H1 (cell line): ENCODE measurements around the gene SLC66A2. TPM values are rescaled to one million over a fixed set of nuclear protein-coding genes. Genes with fewer than 3 reads are reported as not detected.

Source experiments
- BCL11A ChIP-seq, 2 experiments: IDR thresholded peaks; one replicate each; pipeline ENCODE4 v1.6.1; 2011; ENCODE audit warnings: low read depth in 2 of 2, low read length in 2 of 2, mild to moderate bottlenecking in 2 of 2
- GABPA ChIP-seq: IDR thresholded peaks from 2 replicates; pipeline ENCODE4 v1.6.1; 2011; ENCODE audit warnings: mild to moderate bottlenecking, low read length, moderate library complexity, borderline replicate concordance; ENCODE audit not compliant: insufficient read depth
- HDAC6 ChIP-seq: IDR thresholded peaks from one replicate; pipeline ENCODE4 v1.7.1; 2012; ENCODE audit warnings: low read depth, mild to moderate bottlenecking, inconsistent platforms, low read length, moderate library complexity
- RAD21 ChIP-seq, 2 experiments: IDR thresholded peaks in 1 of 2; conservative IDR thresholded peaks in 1 of 2; 2 replicates each; pipeline ENCODE4 v1.6.1; 2011; ENCODE audit warnings: low read depth in 2 of 2, low read length in 2 of 2, improper control_type of control experiment in 1 of 2, inconsistent platforms in 1 of 2, mild to moderate bottlenecking in 1 of 2, moderate library complexity in 1 of 2
- SIX5 ChIP-seq: IDR thresholded peaks from 2 replicates; pipeline ENCODE4 v1.6.1; 2011; ENCODE audit warnings: mild to moderate bottlenecking, low read depth, low read length
- polyA plus RNA-seq, 7 experiments: library from polyadenylated mRNA; depleted of rRNA in 3 of 7; stranded (reverse) in 5 of 7; unstranded in 2 of 7; fragments of >200 nt in 5 of 7; fragments of 200-250 nt in 2 of 7; gene quantifications; 1 replicate in 5 of 7; 2 replicates in 1 of 7; 4 replicates in 1 of 7; pipeline versions ENCODE4 v1.2.1 to v1.2.3, GENCODE V29; 2011 to 2013; ENCODE audit warnings: missing spikeins in 2 of 7, mixed read lengths in 2 of 7
- total RNA-seq: library from RNA; stranded (reverse); fragmentation: NEBNext Ultra II Directional; extraction: Animal tissue kit (Norgen Biotek cat#: 25700); gene quantifications from 2 replicates; pipeline ENCODE4 v1.2.1, GENCODE V29; 2021
- TF ChIP-seq, protein P1 (sequence below): IDR thresholded peaks from 2 replicates; pipeline ENCODE4 v1.6.1; 2011; ENCODE audit warnings: low read depth, mild to moderate bottlenecking, low read length; ENCODE audit not compliant: insufficient read depth

SLC66A2 gene
- total and polyA plus RNA-seq, 2 of the 8 experiments (the other 6 are each of a cell fraction or from before 2014, with no cell fraction given): 15.0 to 18.9 TPM

DNA sequence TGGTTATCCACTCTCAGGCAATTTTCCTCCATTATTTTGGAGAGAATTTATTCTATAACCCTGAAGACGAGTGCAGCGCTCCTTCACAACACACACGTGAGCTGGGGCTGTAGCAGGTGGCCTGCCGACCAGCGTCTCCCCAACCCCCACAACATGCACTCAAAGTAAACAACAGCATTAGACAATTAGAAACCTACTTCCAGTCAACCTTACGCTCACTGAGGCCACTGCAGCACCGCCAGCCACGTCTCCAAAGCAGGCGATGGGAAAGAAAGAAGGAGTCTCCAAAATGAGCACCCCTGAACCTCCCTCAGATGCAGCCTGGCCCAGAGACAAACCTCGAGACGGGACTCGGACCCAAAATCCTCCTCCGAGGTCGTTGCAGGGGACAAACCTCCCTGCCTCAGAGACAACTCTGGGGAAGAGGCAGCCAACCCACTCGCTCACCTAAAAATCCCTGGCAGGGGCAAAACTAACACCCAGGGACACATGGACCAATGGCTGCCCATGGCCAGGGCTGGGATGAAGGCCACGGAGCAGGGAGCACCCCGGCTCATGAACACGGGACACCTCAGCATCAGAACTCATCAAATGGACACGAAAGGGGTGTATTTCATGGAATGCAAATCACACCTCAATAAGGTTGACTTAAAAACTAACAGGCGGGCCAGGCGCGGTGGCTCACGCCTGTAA lies 2.6 kb downstream of the SLC66A2 start (continued):
- TF ChIP-seq GABPA: no peak
- TF ChIP-seq, protein P1, sequence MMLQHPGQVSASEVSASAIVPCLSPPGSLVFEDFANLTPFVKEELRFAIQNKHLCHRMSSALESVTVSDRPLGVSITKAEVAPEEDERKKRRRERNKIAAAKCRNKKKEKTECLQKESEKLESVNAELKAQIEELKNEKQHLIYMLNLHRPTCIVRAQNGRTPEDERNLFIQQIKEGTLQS: no peak
- no peak for TF ChIP-seq BCL11A (IDR thresholded peaks at IDR 0.05; ENCODE audit: low read depth in 2 of 2, low read length in 2 of 2)
- no peak for TF ChIP-seq SIX5
- no peak for TF ChIP-seq RAD21 (IDR thresholded peaks at IDR 0.05 in 1 of 2, conservative IDR thresholded peaks at IDR 0.05 in 1 of 2; ENCODE audit: low read depth in 2 of 2, low read length in 2 of 2)
- TF ChIP-seq HDAC6: no peak
